KG1 (cell line): ENCODE data around the gene NEU3.
"Not testable (repeated sequence)": the region's sequence is repeated elsewhere in the genome, so short reads cannot be mapped to it uniquely, and the experiment has no call there.

Experiments used
- DNase-seq: peaks from one replicate; lab custom pipeline; 2025; lab: John Stamatoyannopoulos, UW

Gene NEU3

GRCh38 chr11:75031224-75031753 lies 42.6 kb downstream of the NEU3 start:
- no peak for DNase-seq

GRCh38 chr11:75031771-75032549 lies 43.2 kb downstream of the NEU3 start:
- no peak for DNase-seq

- no peak for DNase-seq
Measured at GRCh38 chr11:75032550-75032935, 43.8 kb downstream of the NEU3 start.

- no peak for DNase-seq
Measured at GRCh38 chr11:75033916-75034315, 45.2 kb downstream of the NEU3 start.

- DNase-seq: no peak
Measured at GRCh38 chr11:75035256-75035655, 46.5 kb downstream of the NEU3 start.

GRCh38 chr11:75035911-75036565 lies 47.3 kb downstream of the NEU3 start:
- DNase-seq: no peak

GRCh38 chr11:75040167-75040770 lies 51.5 kb downstream of the NEU3 start:
- no peak for DNase-seq

GRCh38 chr11:75041263-75041662 lies 52.5 kb downstream of the NEU3 start:
- no peak for DNase-seq

GRCh38 chr11:75041821-75042220 lies 53.1 kb downstream of the NEU3 start:
- not testable (repeated sequence) for DNase-seq

GRCh38 chr11:75044381-75045170 lies 55.8 kb downstream of the NEU3 start:
- DNase-seq: not testable (repeated sequence)

- not testable (repeated sequence) for DNase-seq
Measured at GRCh38 chr11:75046668-75047067, 57.9 kb downstream of the NEU3 start.

GRCh38 chr11:75047191-75047590 lies 58.5 kb downstream of the NEU3 start:
- DNase-seq: no peak

- not testable (repeated sequence) for DNase-seq
Measured at GRCh38 chr11:75049501-75050266, 61.0 kb downstream of the NEU3 start.

GRCh38 chr11:75050516-75050915 lies 61.8 kb downstream of the NEU3 start:
- DNase-seq: no peak

GRCh38 chr11:75051043-75051442 lies 62.3 kb downstream of the NEU3 start:
- DNase-seq: no peak

- DNase-seq: no peak
Measured at GRCh38 chr11:75052457-75052856, 63.7 kb downstream of the NEU3 start.

GRCh38 chr11:75055511-75055910 lies 66.8 kb downstream of the NEU3 start:
- no peak for DNase-seq

- DNase-seq: no peak
Measured at GRCh38 chr11:75056814-75057213, 68.1 kb downstream of the NEU3 start.

GRCh38 chr11:75059299-75059698 lies 70.6 kb downstream of the NEU3 start:
- no peak for DNase-seq

GRCh38 chr11:75063741-75064314 lies 75.1 kb downstream of the NEU3 start:
- no peak for DNase-seq

- DNase-seq: no peak
Measured at GRCh38 chr11:75066061-75066460, 77.3 kb downstream of the NEU3 start.
